ENCODE data around the gene C1QTNF1. TPM values are rescaled to one million over a fixed set of nuclear protein-coding genes. Genes with fewer than 3 reads are reported as not detected.
"Not testable (repeated sequence)": the region's sequence is repeated elsewhere in the genome, so short reads cannot be mapped to it uniquely, and the experiment has no call there.

Gene C1QTNF1
- total RNA-seq, 2 experiments from 2014 or later, result not detected

- no peak overlapping the region for H3K4me3 Mint-ChIP-seq
- CTCF ChIA-PET, result no interaction called here
These were observed 4.7 kb downstream of the C1QTNF1 start for GRCh38 chr17:79028496-79029326.

GRCh38 chr17:79029327-79030009, 5.5 kb downstream of the C1QTNF1 start:
- intact Hi-C loops (cut with DNase I, micrococcal nuclease), result no loop called here
- POLR2A ChIA-PET, result no interaction called here
- H3K27me3 ChIP-seq (ENCODE audit: control insufficient read depth in 1 of 2, insufficient read depth in 2 of 2, low read length in 2 of 2), result peaks cover 25 to 29% of the 10 kb centered on the region in 2 experiments
- Mint-ChIP-seq H3K9me3 (no peaks in the 10 kb centered on the region), H3K4me3 (no peak overlapping the region), H3K27ac (no peak overlapping the region), H3K36me3 (ENCODE audit: low read depth) (no peaks in the 10 kb centered on the region), H3K27me3 (peaks cover 31% of the 10 kb centered on the region), H3K4me1 (ENCODE audit: low read depth) (peaks cover 3% of the 10 kb centered on the region)
- ATAC-seq (ENCODE audit: poor library complexity), result no peak
- no peaks in the 10 kb centered on the region for H3K36me3 ChIP-seq (ENCODE audit: insufficient read depth, low read length)
- no peak overlapping the region for H3K4me3 ChIP-seq (ENCODE audit: low read length)
- DNase-seq, result no peak
- H3K4me1 ChIP-seq (ENCODE audit: insufficient read depth, low read length), result peaks cover 7% of the 10 kb centered on the region
- no peak overlapping the region for H3K27ac ChIP-seq (ENCODE audit: low read depth in 1 of 2, low read length in 2 of 2)
- TF ChIP-seq CTCF (IDR thresholded peaks at IDR 0.05), result no peak
- CTCF ChIA-PET, result no interaction called here
- H3K9me3 ChIP-seq (ENCODE audit: control insufficient read depth in 1 of 2, insufficient read depth in 1 of 2, low read length in 2 of 2), result no peaks in the 10 kb centered on the region

More at GRCh38 chr17:79028496-79029326, 4.7 kb downstream of the C1QTNF1 start:
- H3K4me1 ChIP-seq (ENCODE audit: insufficient read depth, low read length), result peaks cover 15% of the 10 kb centered on the region
- intact Hi-C loops (cut with DNase I, micrococcal nuclease), result no loop called here
- DNase-seq (no peak), ATAC-seq (ENCODE audit: poor library complexity) (no peak)
- H3K4me3 ChIP-seq (ENCODE audit: low read length), result no peak overlapping the region
- peaks cover 30% of the 10 kb centered on the region in 2 experiments for H3K27me3 ChIP-seq (ENCODE audit: control insufficient read depth in 1 of 2, insufficient read depth in 2 of 2, low read length in 2 of 2)
- H3K36me3 ChIP-seq (ENCODE audit: insufficient read depth, low read length), result no peaks in the 10 kb centered on the region
- H3K9me3 Mint-ChIP-seq, result no peaks in the 10 kb centered on the region
- H3K27ac Mint-ChIP-seq, result no peak overlapping the region
- H3K4me1 Mint-ChIP-seq (ENCODE audit: low read depth), result peaks cover 8% of the 10 kb centered on the region
- no peak overlapping the region for H3K27ac ChIP-seq (ENCODE audit: low read depth in 1 of 2, low read length in 2 of 2)
- H3K27me3 Mint-ChIP-seq, result peaks cover 36% of the 10 kb centered on the region
- POLR2A ChIA-PET, result no interaction called here
- H3K9me3 ChIP-seq (ENCODE audit: control insufficient read depth in 1 of 2, insufficient read depth in 1 of 2, low read length in 2 of 2), result no peaks in the 10 kb centered on the region
- no peak for TF ChIP-seq CTCF (IDR thresholded peaks at IDR 0.05)
- no peaks in the 10 kb centered on the region for H3K36me3 Mint-ChIP-seq (ENCODE audit: low read depth)

DNA sequence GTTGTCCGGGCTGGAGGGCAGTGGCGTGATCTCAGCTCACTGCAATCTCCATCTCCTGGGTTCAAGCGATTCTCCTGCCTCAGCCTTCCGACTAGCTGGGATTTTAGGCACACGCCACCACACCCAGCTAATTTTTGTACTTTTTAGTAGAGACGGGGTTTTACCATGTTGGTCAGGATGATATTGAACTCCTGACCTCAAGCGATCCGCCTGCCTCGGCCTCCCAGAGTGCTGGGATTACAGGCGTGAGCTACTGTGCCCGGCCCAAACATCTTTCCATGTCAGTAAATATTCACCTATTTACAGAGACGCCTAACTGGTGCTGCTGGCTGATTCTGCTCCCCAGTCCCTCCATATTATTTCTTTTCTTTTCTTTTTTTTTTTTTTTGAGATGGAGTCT, 6.7 kb downstream of the C1QTNF1 start:
- H3K27me3 Mint-ChIP-seq, result peaks cover 20% of the 10 kb centered on the region
- H3K27ac Mint-ChIP-seq; POLR2A ChIA-PET; H3K4me3 ChIP-seq (ENCODE audit: low read length); H3K4me3 Mint-ChIP-seq; intact Hi-C loops (cut with DNase I, micrococcal nuclease); H3K9me3 Mint-ChIP-seq; H3K4me1 ChIP-seq (ENCODE audit: insufficient read depth, low read length); H3K4me1 Mint-ChIP-seq (ENCODE audit: low read depth); H3K9me3 ChIP-seq (ENCODE audit: control insufficient read depth in 1 of 2, insufficient read depth in 1 of 2, low read length in 2 of 2); CTCF ChIA-PET; H3K27ac ChIP-seq (ENCODE audit: low read depth in 1 of 2, low read length in 2 of 2); H3K36me3 Mint-ChIP-seq (ENCODE audit: low read depth); H3K36me3 ChIP-seq (ENCODE audit: insufficient read depth, low read length); ATAC-seq (ENCODE audit: poor library complexity); DNase-seq: not testable (repeated sequence)
- peaks cover 14 to 20% of the 10 kb centered on the region in 2 experiments for H3K27me3 ChIP-seq (ENCODE audit: control insufficient read depth in 1 of 2, insufficient read depth in 2 of 2, low read length in 2 of 2)

Data from CD4-positive, alpha-beta T cell (primary cell).